ENCODE data around the gene RRP8.

Gene RRP8

GRCh38 chr11:6559369-6559768, 44.0 kb downstream of the RRP8 start:
- TF ChIP-seq TCF12 (IDR thresholded peaks at IDR 0.05; ENCODE audit: low read depth): no peak
- TF ChIP-seq CEBPB (IDR thresholded peaks at IDR 0.05): no peak
- no peak for TF ChIP-seq RAD21 (IDR thresholded peaks at IDR 0.05; ENCODE audit: low read depth)
- TF ChIP-seq FOXM1 (IDR thresholded peaks at IDR 0.05; ENCODE audit: borderline replicate concordance, low read depth): no peak
- no peak for TF ChIP-seq TEAD4 (IDR thresholded peaks at IDR 0.05)
- no peak for TF ChIP-seq CREB1 (IDR thresholded peaks at IDR 0.05; ENCODE audit: low read depth)
- TF ChIP-seq NFIC (IDR thresholded peaks at IDR 0.05): no peak
- no peak for TF ChIP-seq EP300 (IDR thresholded peaks at IDR 0.05; ENCODE audit: borderline replicate concordance)
- no peak for TF ChIP-seq REST (IDR thresholded peaks at IDR 0.05; ENCODE audit: low read depth)

GRCh38 chr11:6557761-6558674, 45.4 kb downstream of the RRP8 start:
- TF ChIP-seq ZBTB7A (IDR thresholded peaks at IDR 0.05; ENCODE audit: low read depth) (no peak), TAF1 (IDR thresholded peaks at IDR 0.05; ENCODE audit: low read depth) (no peak), EGR1 (IDR thresholded peaks at IDR 0.05) (no peak), MAX (IDR thresholded peaks at IDR 0.05) (no peak), NFIC (IDR thresholded peaks at IDR 0.05) (no peak), CREB1 (IDR thresholded peaks at IDR 0.05; ENCODE audit: low read depth) (no peak), RAD21 (IDR thresholded peaks at IDR 0.05; ENCODE audit: low read depth) (no peak), FOXM1 (IDR thresholded peaks at IDR 0.05; ENCODE audit: borderline replicate concordance, low read depth) (no peak), TEAD4 (IDR thresholded peaks at IDR 0.05) (no peak), YY1 (IDR thresholded peaks at IDR 0.05; ENCODE audit: low read depth) (no peak), TCF12 (IDR thresholded peaks at IDR 0.05; ENCODE audit: low read depth) (no peak)

- TF ChIP-seq FOXM1 (IDR thresholded peaks at IDR 0.05; ENCODE audit: borderline replicate concordance, low read depth) (no peak), EGR1 (IDR thresholded peaks at IDR 0.05) (no peak), TCF12 (IDR thresholded peaks at IDR 0.05; ENCODE audit: low read depth) (no peak), TAF1 (IDR thresholded peaks at IDR 0.05; ENCODE audit: low read depth) (no peak), NFIC (IDR thresholded peaks at IDR 0.05) (no peak), USF1 (IDR thresholded peaks at IDR 0.05) (no peak), MAX (IDR thresholded peaks at IDR 0.05) (no peak), YY1 (IDR thresholded peaks at IDR 0.05; ENCODE audit: low read depth) (no peak), ZBTB7A (IDR thresholded peaks at IDR 0.05; ENCODE audit: low read depth) (no peak), RAD21 (IDR thresholded peaks at IDR 0.05; ENCODE audit: low read depth) (no peak), CEBPB (IDR thresholded peaks at IDR 0.05) (no peak), REST (IDR thresholded peaks at IDR 0.05; ENCODE audit: low read depth) (no peak), CREB1 (IDR thresholded peaks at IDR 0.05; ENCODE audit: low read depth) (no peak)
Measured at GRCh38 chr11:6557063-6557462, 46.4 kb downstream of the RRP8 start.

GRCh38 chr11:6556139-6556949, 47.1 kb downstream of the RRP8 start:
- TF ChIP-seq RAD21 (IDR thresholded peaks at IDR 0.05; ENCODE audit: low read depth) (no peak), EP300 (IDR thresholded peaks at IDR 0.05; ENCODE audit: borderline replicate concordance) (no peak), NFIC (IDR thresholded peaks at IDR 0.05) (no peak), TCF12 (IDR thresholded peaks at IDR 0.05; ENCODE audit: low read depth) (no peak), TEAD4 (IDR thresholded peaks at IDR 0.05) (no peak), USF1 (IDR thresholded peaks at IDR 0.05) (no peak), FOXM1 (IDR thresholded peaks at IDR 0.05; ENCODE audit: borderline replicate concordance, low read depth) (no peak)

All from Ishikawa (cell line).